GM12878 (cell line): ENCODE results near the gene CFAP74. TPM values are rescaled to one million over a fixed set of nuclear protein-coding genes. Genes with fewer than 3 reads are reported as not detected.

Experiments used
- ATAC-seq: fragments of 200-7000 bp; cut with Tn5 transposase; 3 replicates; pipeline ENCODE4 v1.9.1; 2020; ENCODE audit warnings: mild to moderate bottlenecking, moderate library complexity
- BruUV-seq: library from RNA; stranded (reverse); fragments of 400-500 nt; replicated peaks from 2 replicates; lab custom pipeline; 2021; lab: Mats Ljungman, UMichigan
- CTCF ChIA-PET: fragments of 300-600 bp; sonication (Branson Sonifier 250); formaldehyde crosslinking; extraction: SDS; loops from one replicate; lab custom pipeline; 2021; ENCODE audit warnings: inconsistent platforms; lab: Yijun Ruan, JAX
- POLR2A ChIA-PET: fragments of 350-600 bp; formaldehyde crosslinking; extraction: SDS; loops from one replicate; lab custom pipeline; 2021; ENCODE audit warnings: inconsistent platforms; lab: Charles Lee
- RAD21 ChIA-PET: fragments of 300-600 bp; sonication (Branson Sonifier 250); formaldehyde crosslinking; loops from one replicate; lab custom pipeline; 2023; ENCODE audit warnings: antibody characterized with exemption; ENCODE audit not compliant: unreplicated experiment; lab: Charles Lee
- SMC1A ChIA-PET: fragments of 300-600 bp; sonication (Branson Sonifier 250); formaldehyde crosslinking; loops from one replicate; lab custom pipeline; 2023; ENCODE audit not compliant: unreplicated experiment, uncharacterized antibody; lab: Charles Lee
- DNase-seq: peaks from one replicate; pipeline ENCODE4 v3.0.0-alpha.2; 2011; ENCODE audit warnings: low read depth, low spot score
- FAIRE-seq: peaks from 3 replicates; lab custom pipeline; 2011; peaks lifted over from hg19 to GRCh38; lab: Jason Lieb, UNC
- H2AFZ ChIP-seq: 2 replicates; pipeline ENCODE4 v1.6.0; 2011; ENCODE audit warnings: low read depth, low read length, control low read depth; ENCODE audit not compliant: control insufficient read depth
- H3K27ac ChIP-seq: 2 replicates; pipeline ENCODE4 v1.5.1; 2011; ENCODE audit warnings: control low read depth; ENCODE audit not compliant: control insufficient read depth, insufficient read depth
- H3K27me3 ChIP-seq, 2 experiments: replicated peaks in 1 of 2; 2 replicates each; pipeline versions ENCODE4 v1.6.0 to v1.6.1; 2011; ENCODE audit warnings: low read length in 1 of 2; ENCODE audit not compliant: control insufficient read depth in 2 of 2, insufficient read depth in 2 of 2
- H3K36me3 ChIP-seq, 2 experiments: 2 replicates each; pipeline ENCODE4 v1.5.1; 2011; ENCODE audit warnings: low read length in 1 of 2; ENCODE audit not compliant: control insufficient read depth in 2 of 2, insufficient read depth in 2 of 2
- H3K4me1 ChIP-seq: 2 replicates; pipeline ENCODE4 v1.6.1; 2011; ENCODE audit warnings: mild to moderate bottlenecking, low read length, moderate library complexity, mixed read lengths; ENCODE audit not compliant: control insufficient read depth, insufficient read depth
- H3K4me2 ChIP-seq: 2 replicates; pipeline ENCODE4 v1.6.0; 2011; ENCODE audit warnings: control low read depth; ENCODE audit not compliant: control insufficient read depth, insufficient read depth
- H3K4me3 ChIP-seq: fragments of 200-600 bp; sonication (generic); 2 replicates; pipeline ENCODE4 v1.5.1; 2016
- H3K79me2 ChIP-seq: 2 replicates; pipeline ENCODE4 v1.6.0; 2011; ENCODE audit warnings: low read length; ENCODE audit not compliant: control insufficient read depth, insufficient read depth
- H3K9ac ChIP-seq: 2 replicates; pipeline ENCODE4 v1.8.0; 2011; ENCODE audit warnings: low read length, control low read depth, mixed read lengths; ENCODE audit not compliant: control insufficient read depth, insufficient read depth
- H3K9me3 ChIP-seq: replicated peaks from 3 replicates; pipeline ENCODE4 v1.5.1; 2011; ENCODE audit warnings: mild to moderate bottlenecking, low read length; ENCODE audit not compliant: control insufficient read depth, insufficient read depth
- H4K20me1 ChIP-seq: 2 replicates; pipeline ENCODE4 v1.6.0; 2011; ENCODE audit not compliant: control insufficient read depth, insufficient read depth
- ATF7 ChIP-seq: fragments of 450-650 bp; IDR thresholded peaks from 2 replicates; pipeline ENCODE4 v1.6.1; 2016; ENCODE audit warnings: low read depth, mild to moderate bottlenecking
- CEBPZ ChIP-seq: fragments of 150-350 bp; IDR thresholded peaks from 2 replicates; pipeline ENCODE4 v1.6.1; 2016; ENCODE audit warnings: low read depth, low read length
- CHD1 ChIP-seq: IDR thresholded peaks from 2 replicates; pipeline ENCODE4 v1.6.1; 2012; ENCODE audit warnings: low read depth, low read length, improper control_type of control experiment
- CREB1 ChIP-seq: IDR thresholded peaks from 2 replicates; pipeline ENCODE4 v1.6.1; 2012; ENCODE audit warnings: low read depth, mild to moderate bottlenecking, inconsistent platforms
- CREM ChIP-seq: IDR thresholded peaks from 2 replicates; pipeline ENCODE4 v1.6.1; 2014; ENCODE audit warnings: antibody characterized with exemption, low read depth
- CTCF ChIP-seq, 3 experiments: IDR thresholded peaks in 2 of 3; conservative IDR thresholded peaks in 1 of 3; 2 replicates each; pipeline ENCODE4 v1.5.1; 2011; ENCODE audit warnings: low read depth in 3 of 3, low read length in 3 of 3, mild to moderate bottlenecking in 3 of 3, control low read depth in 2 of 3, moderate library complexity in 2 of 3, inconsistent platforms in 1 of 3, mixed read lengths in 1 of 3; ENCODE audit not compliant: control insufficient read depth in 2 of 3, insufficient read depth in 1 of 3; ENCODE audit errors: extremely low read depth in 1 of 3
- IRF3 ChIP-seq: fragments of 450-650 bp; IDR thresholded peaks from 2 replicates; pipeline ENCODE4 v1.6.1; 2014; ENCODE audit warnings: mild to moderate bottlenecking
- JUNB ChIP-seq: IDR thresholded peaks from 2 replicates; pipeline ENCODE4 v1.6.1; 2016; ENCODE audit warnings: antibody characterized with exemption, mild to moderate bottlenecking
- KDM1A ChIP-seq: fragments of 200-600 bp; sonication (generic); IDR thresholded peaks from 2 replicates; pipeline ENCODE4 v1.6.1; 2016; ENCODE audit warnings: borderline replicate concordance
- MTA3 ChIP-seq: IDR thresholded peaks from 2 replicates; pipeline ENCODE4 v1.6.1; 2012; ENCODE audit warnings: low read length, inconsistent platforms, borderline replicate concordance
- PKNOX1 ChIP-seq: fragments of 450-650 bp; IDR thresholded peaks from 2 replicates; pipeline ENCODE4 v1.6.1; 2016; ENCODE audit warnings: mild to moderate bottlenecking
- POLR2AphosphoS2 ChIP-seq: IDR thresholded peaks from 2 replicates; pipeline ENCODE4 v1.6.1; 2011; ENCODE audit warnings: low read depth, mild to moderate bottlenecking, low read length, improper control_type of control experiment, moderate library complexity
- SP1 ChIP-seq: IDR thresholded peaks from one replicate; pipeline ENCODE4 v1.6.1; 2011; ENCODE audit warnings: low read depth, low read length
- SREBF2 ChIP-seq: IDR thresholded peaks from 2 replicates; pipeline ENCODE4 v1.6.1; 2012; ENCODE audit warnings: mild to moderate bottlenecking, low read length
- ZBED1 ChIP-seq: IDR thresholded peaks from 2 replicates; pipeline ENCODE4 v1.6.1; 2016; ENCODE audit warnings: borderline replicate concordance
- ZNF274 ChIP-seq: IDR thresholded peaks from one replicate; pipeline ENCODE4 v1.8.0; 2011; ENCODE audit not compliant: insufficient read length, insufficient read depth
- WGBS: methylation state at CpG from one replicate; pipeline ENCODE4 v1.1.6; 2016; ENCODE audit warnings: low lambda C conversion rate; ENCODE audit not compliant: insufficient replicate concordance, insufficient coverage; ENCODE audit errors: missing lambda C conversion rate; 5-methylcytosine and 5-hydroxymethylcytosine counted together
- in situ Hi-C: fragments of 300-500 bp; cut with MboI; formaldehyde crosslinking; loops from 9 replicates; pipeline ENCODE4 v1.14.3; 2018; ENCODE audit warnings: mixed read lengths
- intact Hi-C: fragments of 100-400 bp; cut with micrococcal nuclease; formaldehyde crosslinking; loops from one replicate; pipeline ENCODE4 v1.14.2; 2022; ENCODE audit not compliant: unreplicated experiment
- polyA plus RNA-seq, 11 experiments: library from polyadenylated mRNA; depleted of rRNA in 4 of 11; unstranded in 6 of 11; stranded (reverse) in 5 of 11; fragments of >200 nt; fragmentation: Nextera tagmentation in 4 of 11; fragmentation: Illumina TruSeq in 1 of 11; extraction: Ambion mirVana in 4 of 11; extraction: Trizol in 1 of 11; gene quantifications; 1 replicate in 1 of 11; 2 replicates in 10 of 11; pipeline versions ENCODE4 v1.2.1 to v1.2.3, GENCODE V29; 2011 to 2016; ENCODE audit warnings: inconsistent platforms in 2 of 11, missing spikeins in 2 of 11, low read depth in 1 of 11
- total RNA-seq, 4 experiments: library from RNA; depleted of rRNA in 3 of 4; stranded (reverse); fragments of >200 nt in 3 of 4; fragmentation: Illumina TruSeq in 1 of 4; extraction: Trizol in 1 of 4; gene quantifications; 2 replicates each; pipeline versions ENCODE4 v1.2.1 to v1.2.3, GENCODE V29; 2013 to 2021

CFAP74 gene
- total and polyA plus RNA-seq, 10 of the 15 experiments (the other 5 are each of a cell fraction or from before 2014, with no cell fraction given) = 0.01 TPM; not detected in 9

- H4K20me1 ChIP-seq = no peaks in the 10 kb centered on the region
- no peak overlapping the region for H3K27ac ChIP-seq
- intact Hi-C loops (no loop called here), in situ Hi-C loops (loop anchor here (25.0 kb wide), 1 partner anchor 829 kb away; no protein-coding TSS in a partner anchor)
- ATAC-seq = no peak
- BruUV-seq = no TSS peak
- no peak for DNase-seq
- WGBS = 55% methylated on average over 29 of the region's 29 CpGs
- no peaks in the 10 kb centered on the region for H3K79me2 ChIP-seq
- ChIA-PET SMC1A (no interaction called here), CTCF (no interaction called here), POLR2A (no interaction called here), RAD21 (no interaction called here)
- H3K9me3 ChIP-seq = no peaks in the 10 kb centered on the region
- H2AFZ ChIP-seq = no peak overlapping the region
- no peak overlapping the region for H3K4me2 ChIP-seq
- no peaks in the 10 kb centered on the region for H3K36me3 ChIP-seq
- no peak overlapping the region for H3K4me3 ChIP-seq
- no peaks in the 10 kb centered on the region for H3K4me1 ChIP-seq
- no peak overlapping the region for H3K9ac ChIP-seq
- H3K27me3 ChIP-seq = peaks cover 0 to 3% of the 10 kb centered on the region in 2 experiments; a peak in 1 of 4 replicates
- TF ChIP-seq IRF3 = no peak
- no peak for TF ChIP-seq CREM
- TF ChIP-seq JUNB = no peak
- TF ChIP-seq SREBF2 = no peak
- no peak for TF ChIP-seq ZNF274
- no peak for TF ChIP-seq POLR2AphosphoS2
- no peak for TF ChIP-seq SP1
- TF ChIP-seq CEBPZ = no peak
- TF ChIP-seq KDM1A = no peak
- TF ChIP-seq PKNOX1 = no peak
- TF ChIP-seq CTCF (IDR thresholded peaks at IDR 0.05 in 2 of 3, conservative IDR thresholded peaks at IDR 0.05 in 1 of 3; ENCODE audit: control insufficient read depth in 2 of 3, extremely low read depth in 1 of 3, insufficient read depth in 1 of 3, low read depth in 3 of 3, low read length in 3 of 3) = no peak
- TF ChIP-seq CHD1 = no peak
- no peak for TF ChIP-seq MTA3
- no peak for TF ChIP-seq CREB1
- no peak for TF ChIP-seq ATF7
- no peak for TF ChIP-seq ZBED1
- FAIRE-seq = no peak
These were observed 45.5 kb downstream of the CFAP74 start for GRCh38 chr1:1958071-1958541.
